ENCODE data around the gene TTC21A.

The TTC21A gene

DNA sequence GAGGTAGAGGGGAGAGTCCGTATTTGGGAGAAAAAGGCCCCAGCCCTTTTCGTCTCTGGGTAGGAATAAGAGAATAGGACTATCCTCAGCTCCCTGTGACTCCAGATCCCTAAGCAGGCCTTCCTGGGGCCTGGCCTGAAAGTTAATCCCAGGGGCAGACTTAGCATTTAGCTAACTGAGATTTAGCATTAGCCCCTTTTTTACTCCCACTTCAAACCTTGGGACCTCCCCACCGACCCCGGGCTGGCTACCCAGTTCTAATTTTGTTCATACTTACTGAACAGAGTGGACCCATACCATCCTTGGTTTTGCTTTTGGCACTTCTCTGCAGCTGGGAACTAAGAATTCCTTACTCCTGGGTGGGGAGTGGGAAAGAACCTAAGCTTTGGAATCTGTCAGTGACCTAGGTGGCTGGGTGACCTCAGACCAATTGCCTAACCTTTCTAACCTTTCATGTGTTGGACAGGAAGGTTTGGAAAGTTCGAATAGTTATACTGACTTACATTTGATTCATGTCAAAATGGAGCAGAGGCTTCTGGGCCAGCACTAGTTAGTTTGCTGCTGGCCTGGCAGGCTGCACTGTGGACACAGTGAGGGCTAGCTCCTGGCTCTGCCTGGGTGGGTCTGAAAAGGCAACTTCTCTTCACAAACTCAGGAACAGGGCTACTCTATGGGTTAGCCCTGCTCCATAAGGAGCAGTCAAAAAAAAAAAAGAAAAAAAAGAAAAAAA, 11.6 kb downstream of the TTC21A start:
- no peak for DNase-seq

DNA sequence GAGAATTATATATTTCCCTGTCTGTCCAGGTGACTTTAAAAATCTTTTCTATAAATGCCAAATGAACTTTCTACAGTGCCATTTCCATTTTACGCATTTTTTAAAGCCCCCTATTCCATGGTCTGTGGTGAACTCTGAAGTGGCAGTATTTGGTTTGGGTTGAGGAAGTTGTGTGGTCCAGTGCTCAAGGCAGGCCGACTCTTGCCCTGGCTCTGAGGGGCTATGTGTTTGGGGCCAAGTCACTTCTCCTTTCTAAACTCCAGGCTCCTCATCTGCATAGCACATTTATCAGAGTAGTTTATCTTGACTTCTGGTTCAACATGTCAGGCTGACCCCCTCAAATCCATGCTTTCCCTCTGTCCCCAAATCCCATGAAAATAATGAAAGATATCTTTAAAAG, 14.1 kb downstream of the TTC21A start:
- no peak for DNase-seq

DNA sequence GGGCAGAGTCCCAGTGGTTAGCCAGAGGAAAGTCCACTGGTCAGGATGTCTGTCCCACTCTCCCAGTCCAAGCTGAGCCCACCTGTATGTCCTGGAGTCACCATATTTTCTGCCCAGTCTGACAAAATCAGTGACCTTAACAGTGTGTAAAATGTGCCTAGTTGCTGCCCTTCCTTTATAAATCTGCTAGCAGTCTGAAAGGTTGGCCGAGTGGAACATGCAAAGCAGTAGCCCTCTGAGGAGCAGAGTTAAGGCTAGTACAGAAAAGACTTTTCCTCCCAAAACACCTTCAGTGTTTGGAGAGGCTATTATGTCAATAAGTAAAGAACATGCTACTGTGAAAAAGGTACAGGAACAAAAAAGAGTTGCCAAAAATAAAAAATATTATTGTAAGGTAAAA, 15.3 kb downstream of the TTC21A start:
- DNase-seq = no peak

DNA sequence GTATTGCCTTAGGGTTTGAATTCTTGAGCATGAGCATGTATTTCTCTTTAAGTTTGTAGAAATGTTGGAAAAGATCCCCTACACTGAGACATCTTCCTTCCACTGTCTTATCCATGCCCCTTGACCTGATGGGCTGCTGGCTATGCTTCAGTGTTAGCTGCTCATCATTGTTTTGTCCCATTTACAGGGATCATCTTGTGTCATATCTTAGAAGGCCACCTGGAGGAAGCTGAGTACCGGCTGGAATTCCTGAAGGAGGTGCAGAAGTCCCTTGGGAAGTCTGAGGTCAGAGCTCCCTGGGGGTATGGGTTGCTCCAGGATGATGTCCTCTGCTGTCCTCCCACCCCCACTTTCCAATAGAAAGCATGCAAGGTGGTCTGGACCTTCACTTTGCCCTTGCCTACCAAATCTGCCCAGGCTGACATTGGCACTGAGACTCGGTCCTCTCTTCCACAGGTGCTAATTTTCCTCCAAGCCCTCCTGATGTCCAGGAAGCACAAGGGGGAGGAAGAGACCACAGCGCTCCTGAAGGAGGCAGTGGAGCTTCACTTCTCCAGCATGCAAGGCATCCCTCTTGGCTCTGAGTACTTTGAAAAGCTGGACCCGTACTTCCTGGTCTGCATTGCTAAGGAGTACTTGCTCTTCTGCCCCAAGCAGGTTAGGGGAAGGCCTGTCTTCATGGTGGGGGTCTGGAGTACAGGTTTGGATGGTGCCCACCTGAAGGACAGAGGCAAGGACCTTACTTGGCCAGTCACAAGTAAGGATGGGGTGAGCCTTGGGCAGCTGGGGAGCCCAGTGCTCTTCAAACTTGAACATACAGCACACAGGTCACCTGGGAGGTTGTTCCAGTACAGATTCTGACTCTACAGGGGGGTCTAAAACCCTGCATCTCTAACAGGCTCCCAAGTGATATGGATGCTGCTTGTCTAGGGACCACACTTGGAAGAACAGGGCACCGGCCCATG, 17.7 kb downstream of the TTC21A start:
- no peak for DNase-seq

DNA sequence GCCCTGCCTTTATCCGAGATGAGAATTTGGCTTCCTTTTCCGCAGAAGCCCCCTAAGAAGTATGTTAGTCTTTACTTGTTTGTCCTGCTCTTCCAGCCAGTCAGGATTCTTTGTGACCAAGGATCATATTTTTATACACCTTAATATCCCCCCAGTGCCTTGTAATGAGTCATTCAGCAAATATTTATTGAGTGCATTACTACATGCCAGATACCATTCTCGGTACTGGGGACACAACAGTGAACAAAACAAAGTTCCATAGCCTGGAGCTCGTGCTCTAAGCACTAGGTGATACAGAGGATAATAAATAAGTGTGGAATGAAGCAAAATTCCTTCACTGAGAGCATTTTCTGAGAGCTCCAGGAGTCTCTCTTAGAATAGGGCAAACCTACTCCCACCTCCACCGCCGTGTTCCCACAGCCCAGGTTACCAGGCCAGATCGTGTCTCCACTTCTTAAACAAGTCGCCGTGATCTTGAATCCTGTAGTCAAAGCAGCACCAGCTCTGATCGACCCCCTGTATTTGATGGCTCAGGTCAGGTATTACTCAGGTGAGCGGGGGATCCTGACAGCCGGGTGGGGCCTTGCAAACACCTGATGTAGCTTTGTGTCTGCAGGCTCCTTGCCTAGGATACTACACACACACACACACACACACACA, 18.5 kb downstream of the TTC21A start:
- no peak for DNase-seq

DNA sequence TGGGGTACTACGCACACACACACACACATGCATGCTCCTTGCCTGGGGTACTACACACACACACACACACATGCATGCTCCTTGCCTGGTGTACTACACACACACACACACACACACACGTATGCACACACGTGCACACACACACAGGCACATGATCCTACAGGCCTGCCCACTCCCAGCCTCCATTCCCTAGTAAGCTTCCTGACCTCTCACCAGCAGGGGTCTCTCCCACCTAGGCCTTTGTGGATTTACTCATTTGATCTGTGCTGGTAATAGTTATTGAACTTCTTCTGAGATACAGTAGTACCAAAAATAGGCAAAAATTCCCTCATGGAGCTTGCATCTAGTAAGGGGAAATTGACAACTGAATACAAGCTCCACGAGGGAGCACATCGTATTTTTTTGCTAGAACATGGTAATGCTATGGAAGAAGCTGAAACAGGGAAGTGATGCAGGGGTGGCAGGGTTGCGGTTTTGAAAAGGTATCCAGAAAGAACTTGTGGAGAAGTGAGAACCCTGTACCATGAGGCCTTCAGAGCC, 19.1 kb downstream of the TTC21A start:
- DNase-seq = no peak

DNA sequence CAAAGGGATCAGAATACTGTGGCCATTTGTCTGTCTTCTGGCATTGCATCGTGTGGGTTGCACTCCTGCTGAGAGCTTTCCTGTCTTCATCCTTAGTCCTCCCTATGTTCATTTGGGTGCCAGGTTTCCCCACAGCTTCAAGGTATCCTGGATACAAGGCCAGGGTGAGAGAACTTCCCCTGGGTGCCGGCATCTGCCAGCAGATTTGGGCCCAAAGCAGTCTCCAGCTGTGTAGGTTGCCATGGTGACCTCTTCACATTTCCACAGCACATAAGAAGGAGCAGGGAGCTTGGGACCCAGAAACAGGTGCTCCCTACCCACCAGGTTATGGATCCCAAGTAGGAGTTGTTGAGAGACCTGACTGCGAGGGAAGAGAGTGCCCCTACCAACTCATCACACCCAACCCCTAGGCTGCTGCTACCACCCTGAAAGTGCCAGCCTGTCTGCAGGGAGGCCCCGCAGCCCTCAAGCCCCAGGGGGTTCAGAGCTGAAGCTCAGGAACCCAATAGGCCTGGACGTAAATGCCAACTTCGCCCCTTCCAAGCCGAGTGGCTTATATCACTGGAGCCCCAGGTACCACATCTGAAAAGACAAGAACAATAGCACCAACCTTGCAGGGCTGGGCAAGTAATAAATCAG, 19.9 kb downstream of the TTC21A start:
- DNase-seq = no peak

DNA sequence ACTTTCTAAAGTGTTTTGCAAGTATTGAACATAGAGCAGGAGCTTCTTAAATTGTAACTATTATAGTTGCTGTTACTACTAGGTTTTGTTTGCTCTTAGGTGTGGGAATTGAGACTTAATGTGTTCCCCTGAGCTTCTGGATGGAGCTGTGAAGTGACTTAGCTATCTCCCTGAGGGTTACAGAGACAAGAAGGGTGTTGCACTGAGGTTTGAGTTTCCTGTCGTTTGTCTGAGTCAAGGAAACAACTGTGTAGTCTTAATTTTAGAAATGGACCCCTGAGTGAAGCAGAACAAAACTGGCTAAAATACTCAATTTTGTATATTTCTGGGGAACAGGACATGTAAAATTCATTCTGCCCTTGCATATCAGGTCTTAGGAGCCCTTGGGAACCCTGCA, 20.4 kb downstream of the TTC21A start:
- no peak for DNase-seq

DNA sequence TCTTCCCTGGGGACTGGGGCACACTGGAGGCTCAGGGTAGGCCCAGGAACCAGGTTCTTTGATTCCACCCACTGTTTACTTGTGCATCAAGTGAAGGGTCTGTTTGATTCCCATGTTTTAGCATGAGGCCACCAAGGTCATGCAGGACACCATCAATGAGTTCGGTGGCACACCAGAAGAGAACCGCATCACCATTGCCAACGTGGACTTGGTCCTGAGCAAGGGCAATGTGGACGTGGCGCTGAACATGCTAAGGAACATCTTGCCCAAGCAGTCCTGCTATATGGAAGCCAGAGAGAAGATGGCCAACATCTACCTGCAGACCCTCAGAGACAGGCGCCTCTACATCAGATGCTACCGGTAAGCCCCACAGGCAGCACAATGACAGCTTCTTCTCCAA, 21.5 kb downstream of the TTC21A start:
- DNase-seq = no peak

DNA sequence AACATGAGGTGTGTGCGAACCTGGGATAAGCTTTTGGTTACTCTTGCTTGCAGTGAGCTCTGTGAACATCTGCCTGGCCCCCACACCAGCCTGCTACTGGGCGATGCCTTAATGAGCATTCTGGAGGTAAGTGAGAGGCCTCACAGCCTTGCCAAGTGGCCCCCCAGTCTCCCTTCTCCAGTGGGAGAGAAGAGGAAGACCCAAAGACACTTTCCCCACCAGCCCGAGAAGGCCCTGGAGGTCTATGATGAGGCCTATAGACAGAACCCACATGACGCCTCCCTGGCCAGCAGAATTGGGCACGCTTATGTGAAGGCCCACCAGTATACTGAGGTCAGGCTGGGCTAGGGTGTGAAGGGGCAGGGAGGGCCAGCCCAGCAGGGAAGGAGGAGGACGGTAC, 22.5 kb downstream of the TTC21A start:
- no peak for DNase-seq

DNA sequence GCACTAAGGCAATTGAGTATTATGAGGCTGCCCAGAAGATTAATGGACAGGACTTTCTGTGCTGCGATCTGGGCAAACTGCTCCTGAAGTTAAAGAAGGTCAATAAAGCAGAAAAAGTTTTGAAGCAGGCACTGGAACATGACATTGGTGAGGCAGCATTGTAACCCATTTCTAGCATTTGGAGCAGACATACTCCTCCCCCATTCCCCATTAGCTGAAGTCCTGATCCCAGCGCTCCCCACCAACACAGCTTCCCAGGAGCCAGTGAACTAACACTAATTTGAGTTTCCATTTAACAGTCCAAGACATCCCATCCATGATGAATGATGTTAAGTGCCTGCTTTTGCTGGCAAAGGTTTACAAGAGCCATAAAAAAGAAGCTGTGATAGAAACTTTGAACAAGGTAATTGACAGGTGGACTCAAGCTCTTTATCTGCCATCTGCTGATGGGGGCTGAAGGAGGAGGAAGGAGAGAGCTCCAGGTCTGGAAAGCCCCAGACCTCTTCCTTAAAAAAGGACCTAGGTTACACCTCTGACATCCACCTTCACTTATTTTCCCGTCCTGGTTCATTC, 23.3 kb downstream of the TTC21A start:
- DNase-seq = no peak

DNA sequence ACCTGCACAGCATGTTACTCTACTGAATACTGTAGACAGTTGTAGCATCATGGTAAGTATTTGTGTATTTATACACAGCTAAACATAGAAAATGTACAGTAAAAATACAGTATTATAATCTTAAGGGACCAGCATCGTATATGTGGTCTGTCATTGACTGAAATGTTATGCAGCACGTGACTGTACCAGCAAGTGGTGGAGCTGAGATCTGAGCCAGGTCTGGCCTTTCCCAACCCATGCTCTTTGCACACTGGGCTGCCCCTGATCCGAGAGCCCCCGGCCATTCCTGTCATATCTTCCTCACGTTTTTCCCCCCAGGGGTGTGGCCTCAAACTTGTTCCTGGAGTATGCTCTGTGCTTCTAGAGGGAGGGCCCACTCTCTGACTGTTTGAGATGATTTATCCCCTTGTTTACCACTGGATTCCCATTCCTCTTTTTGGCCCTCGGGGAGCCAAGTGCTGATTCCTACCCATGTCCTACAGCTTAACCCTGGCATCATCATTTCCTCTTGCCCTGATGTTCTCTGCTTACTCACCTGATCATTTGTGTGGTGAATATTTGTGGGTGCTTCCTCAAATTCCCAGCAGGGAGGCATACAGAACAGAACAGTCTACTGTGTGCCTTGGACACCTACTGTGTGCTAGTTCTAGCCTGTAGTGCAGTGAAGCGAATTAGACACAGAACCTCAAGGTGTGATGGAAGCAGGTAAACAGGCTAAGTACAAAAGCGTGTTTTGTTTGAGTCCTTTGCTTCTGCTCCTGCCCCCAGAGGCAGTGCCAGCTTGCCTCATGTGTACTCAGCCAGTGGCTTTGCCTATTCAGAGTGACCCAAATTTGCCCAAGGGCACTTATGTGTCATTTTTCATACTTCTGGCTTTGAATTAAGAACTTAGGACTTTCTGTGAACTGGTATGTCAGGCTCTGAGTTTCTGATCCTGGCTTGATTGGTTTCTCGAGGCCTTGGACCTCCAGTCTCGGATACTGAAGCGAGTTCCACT, 24.9 kb downstream of the TTC21A start:
- DNase-seq = no peak

DNA sequence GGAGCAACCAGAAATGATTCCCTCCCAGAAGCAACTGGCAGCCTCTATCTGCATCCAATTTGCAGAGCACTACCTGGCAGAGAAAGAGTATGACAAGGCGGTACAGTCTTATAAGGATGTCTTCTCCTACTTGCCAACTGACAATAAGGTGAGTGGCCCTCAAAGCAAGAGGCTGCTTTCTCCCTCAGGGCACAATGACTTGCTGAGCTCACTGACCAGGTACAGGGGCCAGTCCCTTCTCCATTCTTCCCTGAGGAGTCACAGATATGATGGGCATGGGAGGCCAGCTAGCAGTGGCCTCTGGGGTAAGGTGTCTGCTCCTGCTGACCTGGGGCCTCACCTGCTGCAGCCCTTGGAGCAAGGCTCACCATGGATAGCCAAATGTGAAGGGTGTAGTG, 25.6 kb downstream of the TTC21A start:
- DNase-seq = no peak

DNA sequence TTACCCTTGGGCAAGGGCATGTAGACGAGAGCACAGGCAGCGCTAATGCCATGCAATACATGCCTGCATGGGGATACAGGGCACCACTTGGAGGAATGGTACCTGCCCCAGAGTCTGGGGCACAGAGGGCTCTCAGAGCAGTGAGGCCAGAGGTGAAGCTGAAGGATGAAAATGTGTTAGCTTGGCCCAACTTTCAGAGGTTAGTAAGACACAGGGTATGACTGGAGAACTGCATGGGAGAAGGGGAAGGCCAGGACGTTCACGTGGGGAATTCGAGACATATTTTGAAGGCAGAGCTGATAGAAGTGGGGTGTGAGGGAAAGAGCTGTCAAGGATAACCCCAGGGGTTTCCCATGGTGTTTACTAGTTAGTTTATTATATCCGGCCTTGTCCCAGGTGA, 26.3 kb downstream of the TTC21A start:
- DNase-seq = no peak

DNA sequence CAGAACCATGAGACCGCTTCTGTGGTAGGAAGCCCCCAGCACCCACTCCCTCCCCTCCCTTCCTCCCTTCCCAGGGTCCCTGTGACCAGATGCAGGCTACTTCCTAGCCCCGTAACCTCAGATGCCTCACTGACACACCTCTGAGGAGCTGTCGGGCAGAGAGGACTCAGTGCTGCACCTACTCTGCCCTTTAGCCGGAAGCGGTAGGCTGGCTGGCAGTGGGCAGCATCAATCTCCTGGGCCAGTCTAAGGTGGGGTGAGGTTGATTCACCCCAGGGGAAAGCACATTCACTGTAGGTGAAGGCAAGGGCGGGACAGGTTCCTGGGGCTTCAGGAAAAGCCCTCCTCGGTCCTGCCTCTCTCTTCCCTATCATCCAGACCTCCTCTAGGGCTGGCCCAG, 26.8 kb downstream of the TTC21A start:
- DNase-seq = no peak

DNA sequence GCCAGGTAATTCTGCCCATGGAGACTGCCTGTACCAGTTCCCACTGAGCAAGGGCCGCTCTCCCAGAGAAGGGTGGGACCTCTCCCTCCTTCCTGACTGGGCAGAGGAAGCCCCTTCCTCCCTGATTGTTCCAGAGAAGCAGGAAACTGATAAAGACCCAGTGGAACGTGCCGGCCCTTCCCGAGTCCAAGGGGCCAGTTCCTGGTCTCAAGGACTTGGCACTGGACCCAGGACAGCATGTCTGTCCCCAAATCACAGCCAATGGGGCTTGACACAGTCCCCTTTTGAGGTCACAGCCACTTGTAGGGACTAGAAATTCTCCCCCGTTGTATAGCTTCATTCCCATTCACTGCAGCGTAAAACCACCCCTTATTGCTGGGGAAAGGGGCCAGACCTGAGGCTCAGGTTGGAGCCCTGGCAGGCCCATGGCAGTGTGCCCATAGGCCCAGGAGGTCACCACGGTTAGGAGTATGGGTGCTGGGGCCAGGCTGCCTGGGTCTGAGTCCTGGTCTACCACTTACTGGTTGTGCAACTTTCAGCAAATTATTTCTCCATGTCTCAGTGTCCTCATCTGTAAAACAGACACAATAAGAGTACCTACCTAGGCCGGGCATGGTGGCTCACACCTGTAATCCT, 27.8 kb downstream of the TTC21A start:
- DNase-seq = no peak

DNA sequence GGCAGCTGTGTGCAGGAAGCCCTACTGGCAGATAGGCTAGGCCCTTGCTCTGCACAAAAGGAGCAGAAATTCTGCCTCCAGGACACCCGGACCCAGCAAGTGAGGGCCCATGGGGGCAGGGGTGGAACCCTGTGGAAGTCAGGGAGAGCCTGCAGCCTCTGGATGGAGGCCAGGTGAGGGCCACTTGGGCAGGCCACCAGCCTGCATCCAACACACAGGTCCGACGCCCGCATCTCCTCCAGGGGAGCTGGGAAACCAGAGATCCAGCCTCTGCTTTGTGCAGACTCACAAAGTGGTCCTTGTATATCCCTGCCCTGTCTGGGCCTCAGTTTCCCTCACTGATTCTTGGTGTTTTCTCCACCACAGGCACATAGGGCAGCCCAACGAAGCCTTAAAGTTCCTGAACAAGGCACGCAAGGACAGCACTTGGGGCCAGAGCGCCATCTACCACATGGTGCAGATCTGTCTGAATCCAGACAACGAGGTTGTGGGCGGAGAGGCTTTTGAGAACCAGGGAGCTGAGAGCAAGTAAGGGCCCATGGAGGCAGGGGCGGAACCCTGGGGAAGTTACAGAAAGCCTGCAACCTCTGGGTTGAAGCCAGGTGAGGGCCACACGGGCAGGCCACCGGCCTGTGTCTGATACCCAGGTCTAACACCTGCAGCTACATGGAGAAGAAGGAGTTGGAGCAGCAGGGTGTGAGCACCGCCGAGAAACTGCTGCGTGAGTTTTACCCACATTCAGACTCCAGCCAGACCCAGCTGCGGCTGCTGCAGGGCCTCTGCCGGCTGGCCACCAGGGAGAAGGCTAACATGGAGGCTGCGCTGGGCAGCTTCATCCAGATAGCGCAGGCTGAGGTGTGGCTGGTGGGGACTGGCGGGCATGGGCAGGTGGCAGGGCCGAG, 29.3 kb downstream of the TTC21A start:
- no peak for DNase-seq

DNA sequence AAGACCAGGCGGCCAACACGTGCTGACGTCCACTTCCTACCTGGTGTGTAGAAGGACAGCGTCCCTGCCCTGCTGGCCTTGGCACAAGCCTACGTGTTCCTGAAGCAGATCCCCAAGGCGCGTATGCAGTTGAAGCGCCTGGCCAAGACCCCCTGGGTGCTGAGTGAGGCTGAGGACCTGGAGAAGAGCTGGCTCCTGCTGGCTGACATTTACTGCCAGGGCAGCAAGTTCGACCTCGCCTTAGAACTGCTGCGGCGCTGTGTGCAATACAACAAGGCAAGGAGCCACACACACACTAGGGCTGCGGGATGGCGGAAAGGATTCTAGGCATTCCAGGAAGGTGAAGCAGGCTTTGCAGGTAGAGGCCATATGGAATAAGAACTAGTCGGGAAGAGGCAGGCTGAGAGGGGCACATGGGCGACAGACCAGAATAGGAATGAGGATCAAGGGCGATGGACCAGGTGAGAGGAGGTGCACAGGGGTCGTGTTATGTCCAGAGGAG, 30.0 kb downstream of the TTC21A start:
- DNase-seq = no peak

Data from cortex of kidney (tissue), 1 donor.